Subcutaneous adipose tissue (tissue), 4 donors: ENCODE data around the gene SLC35D2. TPM values are rescaled to one million over a fixed set of nuclear protein-coding genes. Genes with fewer than 3 reads are reported as not detected.

ENCODE experiments used
- CTCF ChIP-seq: fragments of 450-650 bp; IDR thresholded peaks from one replicate; pipeline ENCODE4 v1.5.1; 2016; ENCODE audit warnings: low read depth, mild to moderate bottlenecking, control low read depth, antibody characterized with exemption, moderate library complexity
- total RNA-seq, 4 donors: library from RNA; depleted of rRNA; stranded (reverse); fragments of >200 nt; gene quantifications; one replicate each; pipeline ENCODE4 v1.1.0, GENCODE V29; 2016

The SLC35D2 gene
- total RNA-seq, 4 donors from 2014 or later = 15.9 to 22.9 (median 17.6) TPM

GRCh38 chr9:96317335-96317980 is 66.1 kb downstream of the SLC35D2 start:
- no peak for TF ChIP-seq CTCF

- no peak for TF ChIP-seq CTCF
These were observed 73.7 kb downstream of the SLC35D2 start for GRCh38 chr9:96309850-96310249.

GRCh38 chr9:96305171-96305570 is 78.3 kb downstream of the SLC35D2 start:
- no peak for TF ChIP-seq CTCF

GRCh38 chr9:96304230-96304629 is 79.3 kb downstream of the SLC35D2 start:
- no peak for TF ChIP-seq CTCF

GRCh38 chr9:96302021-96302420 is 81.5 kb downstream of the SLC35D2 start, which contains the start of gene HSD17B3:
Gene HSD17B3, minus strand, starts transcription at chr9:96302176. Its CDS starts 72 bp downstream, at chr9:96302104.
- TF ChIP-seq CTCF = no peak

GRCh38 chr9:96299823-96300222 is 83.7 kb downstream of the SLC35D2 start:
- no peak for TF ChIP-seq CTCF

GRCh38 chr9:96294159-96294545 is 89.4 kb downstream of the SLC35D2 start:
- no peak for TF ChIP-seq CTCF
